Measurements from ENCODE around the gene RRN3. TPM values are rescaled to one million over a fixed set of nuclear protein-coding genes. Genes with fewer than 3 reads are reported as not detected.

RRN3 gene
- total RNA-seq, 1 donor from 2014 or later: 46.6 TPM

GRCh38 chr16:15038689-15039088 lies 55.4 kb downstream of the RRN3 start:
- Histone ChIP-seq H4K20me1 (ENCODE audit: insufficient read depth, low read length) (peaks cover 34% of the 10 kb centered on the region), H3K4me3 (ENCODE audit: insufficient read depth, low read depth, low read length) (no peak overlapping the region), H3K4me2 (ENCODE audit: low read length) (no peak overlapping the region), H3K27me3 (ENCODE audit: insufficient read depth, low read length) (no peaks in the 10 kb centered on the region), H3K4me1 (ENCODE audit: insufficient read depth, low read length) (no peaks in the 10 kb centered on the region), H3K27ac (ENCODE audit: low read depth, low read length) (no peak overlapping the region), H3K36me3 (ENCODE audit: insufficient read depth, low read length) (peaks cover 61% of the 10 kb centered on the region), H3K79me2 (ENCODE audit: insufficient read depth, low read length) (no peaks in the 10 kb centered on the region), H3K9me3 (ENCODE audit: insufficient read depth, low read depth, low read length) (no peaks in the 10 kb centered on the region), H3K9ac (ENCODE audit: low read length) (no peak overlapping the region), H2AFZ (ENCODE audit: low read depth, low read length) (no peak overlapping the region)
- Mint-ChIP-seq H3K4me3 (ENCODE audit: unreplicated experiment) (no peak overlapping the region), H3K27me3 (ENCODE audit: low read depth, unreplicated experiment) (no peaks in the 10 kb centered on the region), H3K4me1 (ENCODE audit: low read depth, unreplicated experiment) (peaks cover 3% of the 10 kb centered on the region), H3K9me3 (ENCODE audit: unreplicated experiment) (no peaks in the 10 kb centered on the region), H3K36me3 (ENCODE audit: low read depth, unreplicated experiment) (peaks cover 33% of the 10 kb centered on the region), H3K27ac (ENCODE audit: unreplicated experiment) (no peak overlapping the region)
- no peak for TF ChIP-seq EZH2 (IDR thresholded peaks at IDR 0.05; ENCODE audit: insufficient read depth, low read length)
- TF ChIP-seq, protein P1, sequence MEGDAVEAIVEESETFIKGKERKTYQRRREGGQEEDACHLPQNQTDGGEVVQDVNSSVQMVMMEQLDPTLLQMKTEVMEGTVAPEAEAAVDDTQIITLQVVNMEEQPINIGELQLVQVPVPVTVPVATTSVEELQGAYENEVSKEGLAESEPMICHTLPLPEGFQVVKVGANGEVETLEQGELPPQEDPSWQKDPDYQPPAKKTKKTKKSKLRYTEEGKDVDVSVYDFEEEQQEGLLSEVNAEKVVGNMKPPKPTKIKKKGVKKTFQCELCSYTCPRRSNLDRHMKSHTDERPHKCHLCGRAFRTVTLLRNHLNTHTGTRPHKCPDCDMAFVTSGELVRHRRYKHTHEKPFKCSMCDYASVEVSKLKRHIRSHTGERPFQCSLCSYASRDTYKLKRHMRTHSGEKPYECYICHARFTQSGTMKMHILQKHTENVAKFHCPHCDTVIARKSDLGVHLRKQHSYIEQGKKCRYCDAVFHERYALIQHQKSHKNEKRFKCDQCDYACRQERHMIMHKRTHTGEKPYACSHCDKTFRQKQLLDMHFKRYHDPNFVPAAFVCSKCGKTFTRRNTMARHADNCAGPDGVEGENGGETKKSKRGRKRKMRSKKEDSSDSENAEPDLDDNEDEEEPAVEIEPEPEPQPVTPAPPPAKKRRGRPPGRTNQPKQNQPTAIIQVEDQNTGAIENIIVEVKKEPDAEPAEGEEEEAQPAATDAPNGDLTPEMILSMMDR (IDR thresholded peaks at IDR 0.05; ENCODE audit: insufficient read depth, low read depth, low read length): no peak
- FAIRE-seq (no peak), DNase-seq (ENCODE audit: low read depth) (no peak)

- Histone ChIP-seq H3K9ac (ENCODE audit: low read length) (no peak overlapping the region), H3K27me3 (ENCODE audit: insufficient read depth, low read length) (no peaks in the 10 kb centered on the region), H3K27ac (ENCODE audit: low read depth, low read length) (no peak overlapping the region), H3K9me3 (ENCODE audit: insufficient read depth, low read depth, low read length) (no peaks in the 10 kb centered on the region), H2AFZ (ENCODE audit: low read depth, low read length) (no peak overlapping the region), H3K4me1 (ENCODE audit: insufficient read depth, low read length) (peaks cover 3% of the 10 kb centered on the region), H4K20me1 (ENCODE audit: insufficient read depth, low read length) (peaks cover 38% of the 10 kb centered on the region), H3K36me3 (ENCODE audit: insufficient read depth, low read length) (peaks cover 66% of the 10 kb centered on the region), H3K4me2 (ENCODE audit: low read length) (no peak overlapping the region), H3K4me3 (ENCODE audit: insufficient read depth, low read depth, low read length) (no peak overlapping the region), H3K79me2 (ENCODE audit: insufficient read depth, low read length) (no peaks in the 10 kb centered on the region)
- Mint-ChIP-seq H3K27me3 (ENCODE audit: low read depth, unreplicated experiment) (no peaks in the 10 kb centered on the region), H3K4me3 (ENCODE audit: unreplicated experiment) (no peak overlapping the region), H3K27ac (ENCODE audit: unreplicated experiment) (no peak overlapping the region), H3K9me3 (ENCODE audit: unreplicated experiment) (no peaks in the 10 kb centered on the region), H3K36me3 (ENCODE audit: low read depth, unreplicated experiment) (peaks cover 36% of the 10 kb centered on the region), H3K4me1 (ENCODE audit: low read depth, unreplicated experiment) (peaks cover 3% of the 10 kb centered on the region)
- no peak for DNase-seq (ENCODE audit: low read depth)
- FAIRE-seq: no peak
- TF ChIP-seq, protein P1 (IDR thresholded peaks at IDR 0.05; ENCODE audit: insufficient read depth, low read depth, low read length): no peak
- TF ChIP-seq EZH2 (IDR thresholded peaks at IDR 0.05; ENCODE audit: insufficient read depth, low read length): no peak
Measured at GRCh38 chr16:15037745-15038144, 56.3 kb downstream of the RRN3 start.

DNA sequence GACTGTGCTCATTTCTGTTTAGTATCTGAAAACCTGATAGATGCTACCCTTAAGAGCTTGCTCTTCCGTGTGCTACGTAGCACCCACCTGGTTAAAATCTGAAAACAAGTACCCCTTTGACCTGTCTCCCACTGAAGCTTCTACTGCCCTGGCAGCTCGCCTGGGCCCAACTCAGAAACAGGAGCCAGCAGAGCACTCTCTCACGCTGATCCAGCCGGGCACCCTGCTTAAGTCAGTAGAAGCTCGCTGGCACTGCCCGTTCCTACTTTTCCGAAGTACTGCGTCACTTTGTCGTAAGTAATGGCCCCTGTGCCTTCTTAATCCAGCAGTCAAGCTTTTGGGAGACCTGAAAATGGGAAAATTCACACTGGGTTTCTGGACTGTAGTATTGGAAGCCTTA lies 57.1 kb downstream of the RRN3 start:
- Histone ChIP-seq H3K36me3 (ENCODE audit: insufficient read depth, low read length) (peaks cover 68% of the 10 kb centered on the region), H3K27ac (ENCODE audit: low read depth, low read length) (no peak overlapping the region), H3K79me2 (ENCODE audit: insufficient read depth, low read length) (no peaks in the 10 kb centered on the region), H3K4me3 (ENCODE audit: insufficient read depth, low read depth, low read length) (no peak overlapping the region), H3K9me3 (ENCODE audit: insufficient read depth, low read depth, low read length) (no peaks in the 10 kb centered on the region), H3K4me2 (ENCODE audit: low read length) (no peak overlapping the region), H2AFZ (ENCODE audit: low read depth, low read length) (no peak overlapping the region), H4K20me1 (ENCODE audit: insufficient read depth, low read length) (peaks cover 39% of the 10 kb centered on the region), H3K27me3 (ENCODE audit: insufficient read depth, low read length) (no peaks in the 10 kb centered on the region), H3K9ac (ENCODE audit: low read length) (no peak overlapping the region), H3K4me1 (ENCODE audit: insufficient read depth, low read length) (peaks cover 5% of the 10 kb centered on the region)
- DNase-seq (ENCODE audit: low read depth): no peak
- Mint-ChIP-seq H3K4me1 (ENCODE audit: low read depth, unreplicated experiment) (peaks cover 3% of the 10 kb centered on the region), H3K4me3 (ENCODE audit: unreplicated experiment) (no peak overlapping the region), H3K27ac (ENCODE audit: unreplicated experiment) (no peak overlapping the region), H3K36me3 (ENCODE audit: low read depth, unreplicated experiment) (peaks cover 38% of the 10 kb centered on the region), H3K27me3 (ENCODE audit: low read depth, unreplicated experiment) (no peaks in the 10 kb centered on the region), H3K9me3 (ENCODE audit: unreplicated experiment) (no peaks in the 10 kb centered on the region)
- FAIRE-seq: no peak
- no peak for TF ChIP-seq EZH2 (IDR thresholded peaks at IDR 0.05; ENCODE audit: insufficient read depth, low read length)
- TF ChIP-seq, protein P1 (IDR thresholded peaks at IDR 0.05; ENCODE audit: insufficient read depth, low read depth, low read length): no peak
